ENCODE measurements around the gene SUGCT. TPM values are rescaled to one million over a fixed set of nuclear protein-coding genes. Genes with fewer than 3 reads are reported as not detected.

SUGCT gene
- total and polyA plus RNA-seq, 9 of the 15 experiments (the other 6 are each of a cell fraction or from before 2014, with no cell fraction given) = 0.58 to 2.5 (median 1.4) TPM

GRCh38 chr7:40551685-40552576 is 417.1 kb downstream of the SUGCT start (continued):
- peak; percentile 88; the same call in 1 of the 2 replicates for TF ChIP-seq BACH1 (tag; IDR thresholded peaks at IDR 0.05)
- TF ChIP-seq ZNF589 (CRISPR knock-in tag; IDR thresholded peaks at IDR 0.05; ENCODE audit: low read depth) = 0 out of 2 replicates have a peak, but pooled peaks have one; percentile 24
- peak; percentile 73 for TF ChIP-seq ZBTB17 (CRISPR knock-in tag; IDR thresholded peaks at IDR 0.05)
- TF ChIP-seq ZNF395 (CRISPR knock-in tag; IDR thresholded peaks at IDR 0.05) = peak; percentile 44; the same call in 1 of the 2 replicates
- TF ChIP-seq NR2C1 (IDR thresholded peaks at IDR 0.05) = peak; percentile 41
- TF ChIP-seq NR2C1 (tag; IDR thresholded peaks at IDR 0.05) = peak; percentile 86
- TF ChIP-seq HEY1 (CRISPR knock-in tag; IDR thresholded peaks at IDR 0.05; ENCODE audit: borderline replicate concordance) = no peak
- TF ChIP-seq NR2C2 (CRISPR knock-in tag; IDR thresholded peaks at IDR 0.05) = no peak
- peak; percentile 93 for TF ChIP-seq NR2C2 (tag; IDR thresholded peaks at IDR 0.05)
- TF ChIP-seq FOSL1 (tag; conservative IDR thresholded peaks at IDR 0.05) = peak; percentile 77
- 0 out of 4 replicates have a peak, but pooled peaks of 1 of the 2 experiments have one; percentile 48 for TF ChIP-seq FOXK2 (conservative IDR thresholded peaks at IDR 0.05 in 1 of 2, IDR thresholded peaks at IDR 0.05 in 1 of 2; ENCODE audit: low read depth in 2 of 2)
- 0 out of 2 replicates have a peak, but pooled peaks have one; percentile 10 for TF ChIP-seq ZNF766 (CRISPR knock-in tag; conservative IDR thresholded peaks at IDR 0.05)
- TF ChIP-seq MAFG (tag; conservative IDR thresholded peaks at IDR 0.05) = peak; percentile 88
- peak; percentile 59 for TF ChIP-seq CBFA2T3 (IDR thresholded peaks at IDR 0.05)
- TF ChIP-seq JUND (IDR thresholded peaks at IDR 0.05; ENCODE audit: borderline replicate concordance, low read depth, low read length) = peak; percentile 14; the same call in 1 of the 2 replicates
- no peak; the same call in 2 of the 3 replicates for TF ChIP-seq JUND (tag; IDR thresholded peaks at IDR 0.05; ENCODE audit: borderline replicate concordance, low read depth, low read length)
- TF ChIP-seq KLF6 (CRISPR knock-in tag; IDR thresholded peaks at IDR 0.05; ENCODE audit: borderline replicate concordance) = no peak
- TF ChIP-seq MAFK (IDR thresholded peaks at IDR 0.05; ENCODE audit: low read length) = peak; percentile 77
- TF ChIP-seq NELFE (IDR thresholded peaks at IDR 0.05; ENCODE audit: insufficient read depth, insufficient read length) = no peak
- TF ChIP-seq, protein P1, sequence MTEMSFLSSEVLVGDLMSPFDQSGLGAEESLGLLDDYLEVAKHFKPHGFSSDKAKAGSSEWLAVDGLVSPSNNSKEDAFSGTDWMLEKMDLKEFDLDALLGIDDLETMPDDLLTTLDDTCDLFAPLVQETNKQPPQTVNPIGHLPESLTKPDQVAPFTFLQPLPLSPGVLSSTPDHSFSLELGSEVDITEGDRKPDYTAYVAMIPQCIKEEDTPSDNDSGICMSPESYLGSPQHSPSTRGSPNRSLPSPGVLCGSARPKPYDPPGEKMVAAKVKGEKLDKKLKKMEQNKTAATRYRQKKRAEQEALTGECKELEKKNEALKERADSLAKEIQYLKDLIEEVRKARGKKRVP (CRISPR knock-in tag; IDR thresholded peaks at IDR 0.05) = 0 out of 2 replicates have a peak, but pooled peaks have one; percentile 0
- no peak for TF ChIP-seq TBP (optimal IDR thresholded peaks at IDR 0.05; ENCODE audit: low read depth, low read length)
- TF ChIP-seq ZNF431 (CRISPR knock-in tag; IDR thresholded peaks at IDR 0.05) = no peak
- TF ChIP-seq GABPA (tag; conservative IDR thresholded peaks at IDR 0.05; ENCODE audit: low read depth) = peak; percentile 65
- TF ChIP-seq ATF1 (CRISPR knock-in tag; IDR thresholded peaks at IDR 0.05) = no peak
- TF ChIP-seq ATF1 (tag; IDR thresholded peaks at IDR 0.05) = peak; percentile 40
- TF ChIP-seq SOX6 (IDR thresholded peaks at IDR 0.05) = peak; percentile 83
- 0 out of 2 replicates have a peak, but pooled peaks have one; percentile 9 for TF ChIP-seq CBFA2T2 (conservative IDR thresholded peaks at IDR 0.05)

Data from K562 (cell line).